ENCODE measurements around the gene GPR156. TPM values are rescaled to one million over a fixed set of nuclear protein-coding genes. Genes with fewer than 3 reads are reported as not detected.

The GPR156 gene
- total RNA-seq, 1 donor from 2014 or later = 0.21 TPM

DNA sequence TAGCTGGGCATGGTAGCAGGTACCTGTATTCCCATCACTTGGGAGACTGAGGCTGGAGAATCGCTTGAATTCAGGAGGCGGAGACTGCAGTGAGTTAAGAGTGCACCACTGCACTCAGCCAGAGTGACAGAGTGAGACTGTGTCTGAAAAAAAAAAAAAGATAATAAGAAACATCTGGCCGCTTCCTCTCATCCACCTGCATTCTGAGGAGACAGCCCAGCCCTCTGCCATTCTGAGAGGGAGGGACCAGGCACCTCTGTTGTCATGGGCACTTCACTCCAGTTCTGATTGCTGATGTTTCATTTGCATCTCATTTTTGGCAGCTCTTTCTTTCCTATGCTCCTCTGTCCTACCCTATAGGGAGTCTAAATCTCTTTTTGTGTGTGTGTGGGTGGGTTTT, 154.4 kb downstream of the GPR156 start:
- Mint-ChIP-seq H3K9me3 (ENCODE audit: unreplicated experiment) (no peaks in the 10 kb centered on the region), H3K4me3 (ENCODE audit: unreplicated experiment) (no peak overlapping the region), H3K27me3 (ENCODE audit: unreplicated experiment) (no peaks in the 10 kb centered on the region), H3K27ac (ENCODE audit: unreplicated experiment) (no peak overlapping the region), H3K36me3 (ENCODE audit: low read depth, unreplicated experiment) (no peaks in the 10 kb centered on the region), H3K4me1 (ENCODE audit: unreplicated experiment) (peaks cover 6% of the 10 kb centered on the region)
- no peak for DNase-seq (ENCODE audit: low spot score)
- TF ChIP-seq, protein P1, sequence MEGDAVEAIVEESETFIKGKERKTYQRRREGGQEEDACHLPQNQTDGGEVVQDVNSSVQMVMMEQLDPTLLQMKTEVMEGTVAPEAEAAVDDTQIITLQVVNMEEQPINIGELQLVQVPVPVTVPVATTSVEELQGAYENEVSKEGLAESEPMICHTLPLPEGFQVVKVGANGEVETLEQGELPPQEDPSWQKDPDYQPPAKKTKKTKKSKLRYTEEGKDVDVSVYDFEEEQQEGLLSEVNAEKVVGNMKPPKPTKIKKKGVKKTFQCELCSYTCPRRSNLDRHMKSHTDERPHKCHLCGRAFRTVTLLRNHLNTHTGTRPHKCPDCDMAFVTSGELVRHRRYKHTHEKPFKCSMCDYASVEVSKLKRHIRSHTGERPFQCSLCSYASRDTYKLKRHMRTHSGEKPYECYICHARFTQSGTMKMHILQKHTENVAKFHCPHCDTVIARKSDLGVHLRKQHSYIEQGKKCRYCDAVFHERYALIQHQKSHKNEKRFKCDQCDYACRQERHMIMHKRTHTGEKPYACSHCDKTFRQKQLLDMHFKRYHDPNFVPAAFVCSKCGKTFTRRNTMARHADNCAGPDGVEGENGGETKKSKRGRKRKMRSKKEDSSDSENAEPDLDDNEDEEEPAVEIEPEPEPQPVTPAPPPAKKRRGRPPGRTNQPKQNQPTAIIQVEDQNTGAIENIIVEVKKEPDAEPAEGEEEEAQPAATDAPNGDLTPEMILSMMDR (IDR thresholded peaks at IDR 0.05; ENCODE audit: unreplicated experiment) = no peak

- TF ChIP-seq, protein P1 (IDR thresholded peaks at IDR 0.05; ENCODE audit: unreplicated experiment) = no peak
- Mint-ChIP-seq H3K27me3 (ENCODE audit: unreplicated experiment) (no peaks in the 10 kb centered on the region), H3K4me1 (ENCODE audit: unreplicated experiment) (peaks cover 6% of the 10 kb centered on the region), H3K27ac (ENCODE audit: unreplicated experiment) (no peak overlapping the region), H3K4me3 (ENCODE audit: unreplicated experiment) (no peak overlapping the region), H3K9me3 (ENCODE audit: unreplicated experiment) (no peaks in the 10 kb centered on the region), H3K36me3 (ENCODE audit: low read depth, unreplicated experiment) (no peaks in the 10 kb centered on the region)
- DNase-seq (ENCODE audit: low spot score) = no peak
Observed at GRCh38 chr3:120129718-120130513, 155.1 kb downstream of the GPR156 start.

GRCh38 chr3:120129051-120129450, 156.0 kb downstream of the GPR156 start:
- H3K36me3 Mint-ChIP-seq (ENCODE audit: low read depth, unreplicated experiment) = no peaks in the 10 kb centered on the region
- H3K9me3 Mint-ChIP-seq (ENCODE audit: unreplicated experiment) = no peaks in the 10 kb centered on the region
- H3K4me3 Mint-ChIP-seq (ENCODE audit: unreplicated experiment) = no peak overlapping the region
- H3K4me1 Mint-ChIP-seq (ENCODE audit: unreplicated experiment) = peaks cover 6% of the 10 kb centered on the region
- H3K27ac Mint-ChIP-seq (ENCODE audit: unreplicated experiment) = no peak overlapping the region
- no peaks in the 10 kb centered on the region for H3K27me3 Mint-ChIP-seq (ENCODE audit: unreplicated experiment)
- TF ChIP-seq, protein P1 (IDR thresholded peaks at IDR 0.05; ENCODE audit: unreplicated experiment) = no peak
- no peak for DNase-seq (ENCODE audit: low spot score)

DNA sequence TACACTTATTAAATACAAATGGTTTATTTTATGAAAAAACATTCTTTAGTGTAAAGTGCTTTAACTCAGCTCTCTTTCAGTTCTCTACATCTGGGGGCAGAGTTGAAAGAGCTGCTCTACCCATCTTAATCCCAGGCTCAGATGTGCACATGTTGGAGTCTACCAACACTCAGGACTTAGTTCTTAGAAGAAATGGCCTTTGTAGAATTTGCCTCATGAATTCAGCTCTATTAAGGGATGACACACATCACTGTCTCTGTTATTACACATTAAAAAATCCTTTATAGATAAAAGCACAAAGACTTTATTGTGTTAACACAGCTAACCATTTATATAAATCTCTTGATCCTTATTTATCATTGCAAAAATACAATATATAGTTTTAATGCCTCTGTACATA, 159.0 kb downstream of the GPR156 start:
- Mint-ChIP-seq H3K9me3 (ENCODE audit: unreplicated experiment) (no peaks in the 10 kb centered on the region), H3K36me3 (ENCODE audit: low read depth, unreplicated experiment) (no peaks in the 10 kb centered on the region), H3K4me1 (ENCODE audit: unreplicated experiment) (peaks cover 6% of the 10 kb centered on the region), H3K27ac (ENCODE audit: unreplicated experiment) (no peak overlapping the region), H3K4me3 (ENCODE audit: unreplicated experiment) (no peak overlapping the region), H3K27me3 (ENCODE audit: unreplicated experiment) (peaks cover 2% of the 10 kb centered on the region)
- TF ChIP-seq, protein P1 (IDR thresholded peaks at IDR 0.05; ENCODE audit: unreplicated experiment) = no peak
- no peak for DNase-seq (ENCODE audit: low spot score)

GRCh38 chr3:120119846-120120510, 165.0 kb downstream of the GPR156 start:
- no peak overlapping the region for H3K4me3 Mint-ChIP-seq (ENCODE audit: unreplicated experiment)
- TF ChIP-seq, protein P1 (IDR thresholded peaks at IDR 0.05; ENCODE audit: unreplicated experiment) = no peak

More at GRCh38 chr3:120119846-120120510, 165.0 kb downstream of the GPR156 start:
- no peak overlapping the region for H3K27ac Mint-ChIP-seq (ENCODE audit: unreplicated experiment)
- peaks cover 2% of the 10 kb centered on the region for H3K27me3 Mint-ChIP-seq (ENCODE audit: unreplicated experiment)
- DNase-seq (ENCODE audit: low spot score) = no peak
- no peaks in the 10 kb centered on the region for H3K4me1 Mint-ChIP-seq (ENCODE audit: unreplicated experiment)
- H3K36me3 Mint-ChIP-seq (ENCODE audit: low read depth, unreplicated experiment) = no peaks in the 10 kb centered on the region
- no peaks in the 10 kb centered on the region for H3K9me3 Mint-ChIP-seq (ENCODE audit: unreplicated experiment)

Data from endothelial cell (in vitro differentiated cells).